Prostate gland (tissue), 2 donors: ENCODE measurements around the gene PIM3. TPM values are rescaled to one million over a fixed set of nuclear protein-coding genes. Genes with fewer than 3 reads are reported as not detected.

Experiments used
- DNase-seq: peaks from one replicate; pipeline ENCODE4 v3.0.0-alpha.2; 2019; ENCODE audit warnings: low spot score
- H3K27ac ChIP-seq, 2 donors: fragments of 200-600 bp; sonication (generic); 2 replicates each; pipeline ENCODE4 v1.5.1; 2017 to 2019
- H3K27me3 ChIP-seq: fragments of 200-600 bp; sonication (generic); replicated peaks from 2 replicates; pipeline ENCODE4 v1.5.1; 2019; ENCODE audit not compliant: insufficient read depth
- H3K36me3 ChIP-seq, 2 donors: fragments of 200-600 bp; sonication (generic); 1 replicate in 1 of 2; 2 replicates in 1 of 2; pipeline versions ENCODE4 v1.5.1 to v1.8.1; 2017 to 2019
- H3K4me1 ChIP-seq: fragments of 200-600 bp; sonication (generic); replicated peaks from 2 replicates; pipeline ENCODE4 v1.5.1; 2019
- H3K4me3 ChIP-seq, 2 donors: fragments of 200-600 bp; sonication (generic); 2 replicates each; pipeline ENCODE4 v1.5.1; 2017 to 2019
- H3K9me3 ChIP-seq: fragments of 200-600 bp; sonication (generic); 2 replicates; pipeline ENCODE4 v1.5.1; 2017
- CTCF ChIP-seq, 4 experiments: fragments of 200-600 bp in 2 of 4; fragments of 450-650 bp in 2 of 4; sonication (generic) in 2 of 4; IDR thresholded peaks; 1 replicate in 3 of 4; 2 replicates in 1 of 4; pipeline ENCODE4 v1.5.1; 2016 to 2019; ENCODE audit warnings: antibody characterized with exemption in 4 of 4, mild to moderate bottlenecking in 2 of 4, moderate library complexity in 2 of 4
- POLR2A ChIP-seq: fragments of 450-650 bp; IDR thresholded peaks from one replicate; pipeline ENCODE4 v1.6.1; 2016; ENCODE audit warnings: antibody characterized with exemption, mild to moderate bottlenecking
- POLR2AphosphoS5 ChIP-seq: sonication (generic); formaldehyde crosslinking; IDR thresholded peaks from one replicate; pipeline ENCODE4 v1.6.1; 2017; ENCODE audit warnings: antibody characterized with exemption
- WGBS: methylation state at CpG from one replicate; pipeline ENCODE4 v1.1.5; 2018; 5-methylcytosine and 5-hydroxymethylcytosine counted together
- intact Hi-C: fragments of 100-400 bp; cut with DNase I; formaldehyde crosslinking; loops from one replicate; pipeline ENCODE4 v1.14.2; 2022
- total RNA-seq, 2 donors: library from RNA; depleted of rRNA; stranded (reverse); fragments of >200 nt; gene quantifications; one replicate each; pipeline ENCODE4 v1.1.0, GENCODE V29; 2016

PIM3 gene
- total RNA-seq, 2 donors from 2014 or later, result 126 to 183 TPM

GRCh38 chr22:50007057-50007511 lies 46.5 kb downstream of the PIM3 start:
- H3K4me3 ChIP-seq, result no peak overlapping the region
- H3K27ac ChIP-seq, result peak overlapping the region; percentile 69 to 74
- 39% methylated on average over 3 of the region's 3 CpGs for WGBS

GRCh38 chr22:50008151-50009040 lies 47.8 kb downstream of the PIM3 start:
- peak; percentile 54 for DNase-seq
- TF ChIP-seq CTCF (IDR thresholded peaks at IDR 0.05), result no peak
- peak; percentile 67 for TF ChIP-seq POLR2AphosphoS5
- no peaks in the 10 kb centered on the region for H3K36me3 ChIP-seq
- no peak overlapping the region for H3K4me3 ChIP-seq
- H3K9me3 ChIP-seq, result no peaks in the 10 kb centered on the region
- peak overlapping the region; percentile 49 to 74 for H3K27ac ChIP-seq
- peaks cover 12% of the 10 kb centered on the region for H3K27me3 ChIP-seq
- intact Hi-C loops, result no loop called here
- 67% methylated on average over 24 of the region's 24 CpGs for WGBS
- H3K4me1 ChIP-seq, result peaks cover 12% of the 10 kb centered on the region

More at GRCh38 chr22:50007057-50007511, 46.5 kb downstream of the PIM3 start:
- TF ChIP-seq CTCF (IDR thresholded peaks at IDR 0.05), result no peak
- peak; percentile 82 for TF ChIP-seq POLR2AphosphoS5
- Histone ChIP-seq H3K27me3 (peaks cover 12% of the 10 kb centered on the region), H3K9me3 (no peaks in the 10 kb centered on the region), H3K36me3 (no peaks in the 10 kb centered on the region), H3K4me1 (peaks cover 12% of the 10 kb centered on the region)
- intact Hi-C loops, result no loop called here
- peak; percentile 79 for DNase-seq

- peaks cover 16% of the 10 kb centered on the region for H3K27me3 ChIP-seq
- 93% methylated on average over 12 of the region's 16 CpGs for WGBS
Measured at GRCh38 chr22:50009251-50009650, 48.7 kb downstream of the PIM3 start.

GRCh38 chr22:50009765-50010675 lies 49.4 kb downstream of the PIM3 start:
- Histone ChIP-seq H3K27me3 (peaks cover 19% of the 10 kb centered on the region), H3K36me3 (no peaks in the 10 kb centered on the region), H3K4me1 (peaks cover 17% of the 10 kb centered on the region), H3K4me3 (no peak overlapping the region), H3K9me3 (no peaks in the 10 kb centered on the region), H3K27ac (no peak overlapping the region)
- intact Hi-C loops, result no loop called here
- 87% methylated on average over 39 of the region's 46 CpGs for WGBS
- TF ChIP-seq CTCF (IDR thresholded peaks at IDR 0.05) (no peak), POLR2A (no peak), POLR2AphosphoS5 (no peak)
- DNase-seq, result no peak

More at GRCh38 chr22:50009251-50009650, 48.7 kb downstream of the PIM3 start:
- no peak for DNase-seq
- peaks cover 12% of the 10 kb centered on the region for H3K4me1 ChIP-seq
- intact Hi-C loops, result no loop called here
- no peak for TF ChIP-seq POLR2A
- no peak for TF ChIP-seq CTCF (IDR thresholded peaks at IDR 0.05)
- H3K27ac ChIP-seq, result no peak overlapping the region
- no peak overlapping the region for H3K4me3 ChIP-seq
- H3K36me3 ChIP-seq, result no peaks in the 10 kb centered on the region
- no peaks in the 10 kb centered on the region for H3K9me3 ChIP-seq
